A549 (cell line): Measurements from ENCODE around the gene MYLK2. TPM values are rescaled to one million over a fixed set of nuclear protein-coding genes. Genes with fewer than 3 reads are reported as not detected.

Source experiments
- ATAC-seq, 2 experiments: fragments of 200-7000 bp in 1 of 2; fragments of >200 bp in 1 of 2; cut with Nextera tagmentation in 1 of 2; cut with Tn5 transposase in 1 of 2; 3 replicates each; pipeline versions ENCODE4 v1.8.0 to v1.9.1; 2018 to 2020; ENCODE audit warnings: mild to moderate bottlenecking in 1 of 2, moderate library complexity in 1 of 2
- CTCF ChIA-PET: fragments of 300-600 bp; sonication (Branson Sonifier 250); formaldehyde crosslinking; extraction: SDS; loops from one replicate; lab custom pipeline; 2021; ENCODE audit warnings: antibody characterized with exemption, inconsistent platforms; lab: Yijun Ruan, JAX
- POLR2A ChIA-PET: fragments of 350-600 bp; formaldehyde crosslinking; extraction: SDS; loops from one replicate; lab custom pipeline; 2021; ENCODE audit warnings: antibody characterized with exemption, inconsistent platforms; lab: Yijun Ruan, JAX
- DNase-seq, 2 experiments: peaks; one replicate each; pipeline versions ENCODE4 v3.0.0 to v3.0.0-alpha.2; 2011 to 2016; ENCODE audit warnings: low read depth in 1 of 2, low spot score in 1 of 2
- FAIRE-seq: peaks from 2 replicates; lab custom pipeline; 2011; peaks lifted over from hg19 to GRCh38; lab: Jason Lieb, UNC
- H3K27ac ChIP-seq, 2 experiments: fragments of >200 bp; sonication (Bioruptor Twin); formaldehyde crosslinking; 3 replicates each; pipeline ENCODE4 v1.5.1; 2016 to 2017
- H3K4me1 ChIP-seq: fragments of >200 bp; sonication (Bioruptor Twin); formaldehyde crosslinking; 3 replicates; pipeline ENCODE4 v1.6.1; 2016
- H3K4me2 ChIP-seq: fragments of >200 bp; sonication (Bioruptor Twin); formaldehyde crosslinking; 3 replicates; pipeline ENCODE4 v1.6.1; 2016
- H3K4me3 ChIP-seq: fragments of >200 bp; sonication (Bioruptor Twin); formaldehyde crosslinking; 3 replicates; pipeline ENCODE4 v1.5.1; 2016
- H3K9me3 ChIP-seq: fragments of >200 bp; sonication (Bioruptor Twin); formaldehyde crosslinking; 3 replicates; pipeline ENCODE4 v1.6.1; 2016
- BHLHE40 ChIP-seq: IDR thresholded peaks from 2 replicates; pipeline ENCODE4 v1.6.1; 2012; ENCODE audit warnings: low read depth, low read length, inconsistent platforms
- CBX2 ChIP-seq: fragments of 200-600 bp; sonication (generic); IDR thresholded peaks from 2 replicates; pipeline ENCODE4 v1.6.1; 2016; ENCODE audit warnings: low read depth, mild to moderate bottlenecking, borderline replicate concordance
- EHF ChIP-seq: fragments of 250-450 bp; sonication (Bioruptor Pico); IDR thresholded peaks from 2 replicates; pipeline ENCODE4 v1.5.0; 2020; ENCODE audit warnings: mild to moderate bottlenecking
- FOSB ChIP-seq: fragments of 250-450 bp; sonication (Bioruptor Pico); IDR thresholded peaks from 2 replicates; pipeline ENCODE4 v1.5.0; 2020; ENCODE audit warnings: mild to moderate bottlenecking, moderate library complexity
- FOSL2 ChIP-seq, 2 experiments: fragments of 450-650 bp in 1 of 2; fragments of >200 bp in 1 of 2; sonication (Bioruptor Twin) in 1 of 2; formaldehyde crosslinking; IDR thresholded peaks; 2 replicates each; pipeline versions ENCODE4 v1.5.0 to v1.6.1; 2016 to 2020; ENCODE audit warnings: mild to moderate bottlenecking in 1 of 2, moderate library complexity in 1 of 2
- HDAC2 ChIP-seq: fragments of 200-600 bp; sonication (generic); IDR thresholded peaks from 2 replicates; pipeline ENCODE4 v1.6.1; 2016
- HEYL ChIP-seq: fragments of 250-450 bp; sonication (Bioruptor Pico); IDR thresholded peaks from 2 replicates; pipeline ENCODE4 v1.8.0; 2021; ENCODE audit warnings: mild to moderate bottlenecking, moderate library complexity
- HOXA7 ChIP-seq: fragments of 250-450 bp; sonication (Bioruptor Pico); IDR thresholded peaks from 2 replicates; pipeline ENCODE4 v1.5.0; 2020; ENCODE audit warnings: mild to moderate bottlenecking, moderate library complexity
- KDM5A ChIP-seq: fragments of 200-600 bp; sonication (generic); IDR thresholded peaks from 2 replicates; pipeline ENCODE4 v1.6.1; 2016; ENCODE audit warnings: antibody characterized with exemption, mild to moderate bottlenecking
- MAFK ChIP-seq: fragments of 450-650 bp; IDR thresholded peaks from 2 replicates; pipeline ENCODE4 v1.6.1; 2014; ENCODE audit not compliant: partially characterized antibody
- RAD21 ChIP-seq, 2 experiments: fragments of >200 bp in 1 of 2; sonication (Bioruptor Twin) in 1 of 2; formaldehyde crosslinking in 1 of 2; IDR thresholded peaks in 1 of 2; conservative IDR thresholded peaks in 1 of 2; 2 replicates in 1 of 2; 3 replicates in 1 of 2; pipeline ENCODE4 v1.6.1; 2012 to 2018; ENCODE audit warnings: inconsistent platforms in 1 of 2
- RCOR1 ChIP-seq: fragments of 150-350 bp; IDR thresholded peaks from 2 replicates; pipeline ENCODE4 v1.6.1; 2014; ENCODE audit warnings: antibody characterized with exemption, low read length, low read depth
- TFCP2L1 ChIP-seq: fragments of 250-450 bp; sonication (Bioruptor Pico); IDR thresholded peaks from 2 replicates; pipeline ENCODE4 v1.5.0; 2021; ENCODE audit warnings: mild to moderate bottlenecking
- ZSCAN20 ChIP-seq: fragments of 250-450 bp; sonication (Bioruptor Pico); IDR thresholded peaks from 2 replicates; pipeline ENCODE4 v1.8.0; 2022; ENCODE audit warnings: mild to moderate bottlenecking, moderate library complexity
- WGBS: methylation state at CpG from one replicate; pipeline ENCODE4 v1.1.6; 2017; ENCODE audit errors: missing lambda C conversion rate; 5-methylcytosine and 5-hydroxymethylcytosine counted together
- polyA plus RNA-seq, 4 experiments: library from polyadenylated mRNA; depleted of rRNA in 3 of 4; stranded (reverse); fragments of >200 nt; fragmentation: RNase III in 1 of 4; extraction: RNeasy Plus Mini Kit Qiagen cat#74134 plus additional on column Dnase treatment in 1 of 4; gene quantifications; 2 replicates in 3 of 4; 3 replicates in 1 of 4; pipeline ENCODE4 v1.2.3, GENCODE V29; 2011 to 2017
- TF ChIP-seq, protein P1 (sequence below): fragments of >200 bp; sonication (Bioruptor Twin); formaldehyde crosslinking; IDR thresholded peaks from 3 replicates; pipeline ENCODE4 v1.5.1; 2016
- TF ChIP-seq, protein P2 (sequence below): IDR thresholded peaks from 2 replicates; pipeline ENCODE4 v1.6.1; 2012; ENCODE audit warnings: low read depth, borderline replicate concordance
- TF ChIP-seq, protein P3 (sequence below): fragments of 150-350 bp; IDR thresholded peaks from 2 replicates; pipeline ENCODE4 v1.6.1; 2014; ENCODE audit warnings: low read depth, mild to moderate bottlenecking, low read length
- TF ChIP-seq, protein P4 (sequence below): fragments of 450-650 bp; IDR thresholded peaks from 2 replicates; pipeline ENCODE4 v1.6.1; 2014; ENCODE audit warnings: antibody characterized with exemption
- TF ChIP-seq, protein P5 (sequence below): IDR thresholded peaks from 2 replicates; pipeline ENCODE4 v1.6.1; 2012

MYLK2 gene
- polyA plus RNA-seq, 2 of the 4 experiments (the other 2 are of a cell fraction): 0.09 to 0.36 TPM

DNA sequence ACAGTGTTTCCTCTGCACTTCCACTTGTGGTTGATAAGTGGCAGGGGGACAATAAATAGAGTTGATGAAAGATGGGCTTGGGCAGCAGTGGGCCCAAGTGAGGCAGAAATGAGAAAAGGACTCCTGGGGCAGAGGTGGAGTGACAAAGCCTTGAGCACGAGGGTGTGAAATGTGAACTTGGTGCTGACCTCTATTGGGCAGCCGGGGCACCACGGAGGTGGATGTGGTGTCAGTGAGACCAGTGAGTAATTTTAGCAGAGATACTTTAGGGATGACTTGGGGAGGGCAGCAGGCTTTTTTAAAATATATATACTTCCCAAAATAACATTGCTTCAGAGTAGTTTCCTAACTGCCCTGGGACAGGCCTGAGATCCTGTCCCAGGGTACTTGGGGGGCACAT is 30.6 kb upstream of the MYLK2 start:
- Histone ChIP-seq H3K4me3 (no peak overlapping the region), H3K9me3 (no peaks in the 10 kb centered on the region), H3K27ac (no peak overlapping the region), H3K4me2 (no peak overlapping the region), H3K4me1 (no peaks in the 10 kb centered on the region)
- FAIRE-seq (no peak), ATAC-seq (peak; percentile 74 to 84; a peak in 5 of 6 replicates), DNase-seq (peak; percentile 20 to 21)
- 54% methylated on average over 3 of the region's 3 CpGs for WGBS
- TF ChIP-seq HOXA7 (CRISPR knock-in tag): no peak
- TF ChIP-seq, protein P1, sequence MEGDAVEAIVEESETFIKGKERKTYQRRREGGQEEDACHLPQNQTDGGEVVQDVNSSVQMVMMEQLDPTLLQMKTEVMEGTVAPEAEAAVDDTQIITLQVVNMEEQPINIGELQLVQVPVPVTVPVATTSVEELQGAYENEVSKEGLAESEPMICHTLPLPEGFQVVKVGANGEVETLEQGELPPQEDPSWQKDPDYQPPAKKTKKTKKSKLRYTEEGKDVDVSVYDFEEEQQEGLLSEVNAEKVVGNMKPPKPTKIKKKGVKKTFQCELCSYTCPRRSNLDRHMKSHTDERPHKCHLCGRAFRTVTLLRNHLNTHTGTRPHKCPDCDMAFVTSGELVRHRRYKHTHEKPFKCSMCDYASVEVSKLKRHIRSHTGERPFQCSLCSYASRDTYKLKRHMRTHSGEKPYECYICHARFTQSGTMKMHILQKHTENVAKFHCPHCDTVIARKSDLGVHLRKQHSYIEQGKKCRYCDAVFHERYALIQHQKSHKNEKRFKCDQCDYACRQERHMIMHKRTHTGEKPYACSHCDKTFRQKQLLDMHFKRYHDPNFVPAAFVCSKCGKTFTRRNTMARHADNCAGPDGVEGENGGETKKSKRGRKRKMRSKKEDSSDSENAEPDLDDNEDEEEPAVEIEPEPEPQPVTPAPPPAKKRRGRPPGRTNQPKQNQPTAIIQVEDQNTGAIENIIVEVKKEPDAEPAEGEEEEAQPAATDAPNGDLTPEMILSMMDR: 0 out of 3 replicates have a peak, but pooled peaks have one; percentile 10
- POLR2A ChIA-PET: no interaction called here
- CTCF ChIA-PET: interaction anchor here (0.7 to 3.2 kb wide), 5 partner anchors 13 to 243 kb away, joined by 3 to 15 read pairs (median 3); no protein-coding TSS in a partner anchor

DNA sequence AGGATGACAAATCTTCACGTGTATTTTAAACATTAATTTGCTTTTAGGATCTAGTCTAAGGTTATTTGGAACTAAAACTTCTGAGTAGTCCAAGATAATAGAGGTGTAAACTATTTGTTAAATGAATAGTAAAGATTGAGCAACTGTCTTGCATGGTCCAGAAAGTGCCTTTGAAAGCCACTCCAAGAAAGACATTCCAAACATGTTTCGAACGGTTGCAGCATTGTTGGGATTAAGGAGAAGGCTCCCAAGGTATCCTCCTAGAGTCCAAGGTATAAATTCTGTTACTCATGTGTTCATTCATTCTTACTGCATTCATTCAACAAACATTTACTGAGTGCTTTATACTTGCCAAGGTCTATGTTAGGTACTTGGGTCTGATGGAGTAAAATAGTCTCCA is 28.8 kb upstream of the MYLK2 start:
- no peak overlapping the region for H3K4me3 ChIP-seq
- H3K4me2 ChIP-seq: no peak overlapping the region
- ChIA-PET POLR2A (no interaction called here), CTCF (no interaction called here)
- no peak overlapping the region for H3K27ac ChIP-seq
- FAIRE-seq (no peak), DNase-seq (no peak), ATAC-seq (no peak)
- H3K4me1 ChIP-seq: no peaks in the 10 kb centered on the region
- no peaks in the 10 kb centered on the region for H3K9me3 ChIP-seq
- 75% methylated on average over 3 of the region's 3 CpGs for WGBS
- TF ChIP-seq FOSL2 (IDR thresholded peaks at IDR 0.05) (no peak), FOSL2 (CRISPR knock-in tag; IDR thresholded peaks at IDR 0.05) (no peak), MAFK (no peak), RCOR1 (no peak), HDAC2 (no peak), RAD21 (conservative IDR thresholded peaks at IDR 0.05 in 1 of 2, IDR thresholded peaks at IDR 0.05 in 1 of 2) (no peak), TFCP2L1 (no peak), FOSB (CRISPR knock-in tag) (no peak), KDM5A (no peak), EHF (CRISPR knock-in tag) (no peak), BHLHE40 (no peak), HEYL (CRISPR knock-in tag) (no peak), ZSCAN20 (no peak), CBX2 (no peak)
- TF ChIP-seq, protein P2, sequence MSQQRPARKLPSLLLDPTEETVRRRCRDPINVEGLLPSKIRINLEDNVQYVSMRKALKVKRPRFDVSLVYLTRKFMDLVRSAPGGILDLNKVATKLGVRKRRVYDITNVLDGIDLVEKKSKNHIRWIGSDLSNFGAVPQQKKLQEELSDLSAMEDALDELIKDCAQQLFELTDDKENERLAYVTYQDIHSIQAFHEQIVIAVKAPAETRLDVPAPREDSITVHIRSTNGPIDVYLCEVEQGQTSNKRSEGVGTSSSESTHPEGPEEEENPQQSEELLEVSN: no peak
- TF ChIP-seq, protein P3, sequence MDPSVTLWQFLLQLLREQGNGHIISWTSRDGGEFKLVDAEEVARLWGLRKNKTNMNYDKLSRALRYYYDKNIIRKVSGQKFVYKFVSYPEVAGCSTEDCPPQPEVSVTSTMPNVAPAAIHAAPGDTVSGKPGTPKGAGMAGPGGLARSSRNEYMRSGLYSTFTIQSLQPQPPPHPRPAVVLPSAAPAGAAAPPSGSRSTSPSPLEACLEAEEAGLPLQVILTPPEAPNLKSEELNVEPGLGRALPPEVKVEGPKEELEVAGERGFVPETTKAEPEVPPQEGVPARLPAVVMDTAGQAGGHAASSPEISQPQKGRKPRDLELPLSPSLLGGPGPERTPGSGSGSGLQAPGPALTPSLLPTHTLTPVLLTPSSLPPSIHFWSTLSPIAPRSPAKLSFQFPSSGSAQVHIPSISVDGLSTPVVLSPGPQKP: no peak
- TF ChIP-seq, protein P4, sequence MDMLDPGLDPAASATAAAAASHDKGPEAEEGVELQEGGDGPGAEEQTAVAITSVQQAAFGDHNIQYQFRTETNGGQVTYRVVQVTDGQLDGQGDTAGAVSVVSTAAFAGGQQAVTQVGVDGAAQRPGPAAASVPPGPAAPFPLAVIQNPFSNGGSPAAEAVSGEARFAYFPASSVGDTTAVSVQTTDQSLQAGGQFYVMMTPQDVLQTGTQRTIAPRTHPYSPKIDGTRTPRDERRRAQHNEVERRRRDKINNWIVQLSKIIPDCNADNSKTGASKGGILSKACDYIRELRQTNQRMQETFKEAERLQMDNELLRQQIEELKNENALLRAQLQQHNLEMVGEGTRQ: no peak
- TF ChIP-seq, protein P5, sequence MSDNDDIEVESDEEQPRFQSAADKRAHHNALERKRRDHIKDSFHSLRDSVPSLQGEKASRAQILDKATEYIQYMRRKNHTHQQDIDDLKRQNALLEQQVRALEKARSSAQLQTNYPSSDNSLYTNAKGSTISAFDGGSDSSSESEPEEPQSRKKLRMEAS: no peak
- TF ChIP-seq, protein P1: no peak
